ENCODE results near the gene FAM120AOS. TPM values are rescaled to one million over a fixed set of nuclear protein-coding genes. Genes with fewer than 3 reads are reported as not detected.

Gene FAM120AOS
- polyA plus RNA-seq, 2 of the 4 experiments (the other 2 are of a cell fraction), result 37.1 to 85.3 TPM

DNA sequence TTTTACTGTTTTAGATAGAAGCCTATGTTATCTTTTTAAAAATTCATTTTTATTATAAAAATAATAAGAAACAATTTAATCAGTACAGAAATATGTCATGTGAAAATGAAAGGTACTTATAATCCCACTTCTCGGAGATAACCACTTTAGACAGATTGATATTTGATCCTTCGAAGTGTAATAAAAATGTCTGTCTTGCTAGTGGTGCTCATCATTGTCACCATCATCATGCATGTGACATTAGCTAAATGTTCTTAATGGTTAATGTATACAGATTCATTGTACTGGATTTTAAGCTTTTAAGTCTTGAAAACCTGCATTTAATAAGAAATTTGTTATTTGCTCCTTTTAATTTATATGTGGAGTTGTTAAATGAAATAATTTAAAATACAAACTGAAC, 30.1 kb upstream of the FAM120AOS start:
- no peak for TF ChIP-seq EHF (CRISPR knock-in tag; IDR thresholded peaks at IDR 0.05)
- no peak for TF ChIP-seq SMC3 (IDR thresholded peaks at IDR 0.05)
- TF ChIP-seq BHLHE40 (IDR thresholded peaks at IDR 0.05; ENCODE audit: low read depth, low read length), result no peak
- no peak for TF ChIP-seq FOSL2 (IDR thresholded peaks at IDR 0.05)
- no peak for TF ChIP-seq FOSL2 (CRISPR knock-in tag; IDR thresholded peaks at IDR 0.05)
- no peak for TF ChIP-seq E2F6 (IDR thresholded peaks at IDR 0.05; ENCODE audit: borderline replicate concordance, low read depth)
- no peak for TF ChIP-seq NR3C1 (IDR thresholded peaks at IDR 0.05)
- TF ChIP-seq HEYL (CRISPR knock-in tag; IDR thresholded peaks at IDR 0.05), result no peak
- TF ChIP-seq HDAC2 (IDR thresholded peaks at IDR 0.05), result no peak
- TF ChIP-seq NPAS2 (CRISPR knock-in tag; IDR thresholded peaks at IDR 0.05; ENCODE audit: borderline replicate concordance), result no peak
- CTCF ChIA-PET, result interaction anchor here (0.6 to 2.6 kb wide), 2 partner anchors 83 to 363 kb away, joined by 3 to 7 read pairs; no protein-coding TSS in a partner anchor

DNA sequence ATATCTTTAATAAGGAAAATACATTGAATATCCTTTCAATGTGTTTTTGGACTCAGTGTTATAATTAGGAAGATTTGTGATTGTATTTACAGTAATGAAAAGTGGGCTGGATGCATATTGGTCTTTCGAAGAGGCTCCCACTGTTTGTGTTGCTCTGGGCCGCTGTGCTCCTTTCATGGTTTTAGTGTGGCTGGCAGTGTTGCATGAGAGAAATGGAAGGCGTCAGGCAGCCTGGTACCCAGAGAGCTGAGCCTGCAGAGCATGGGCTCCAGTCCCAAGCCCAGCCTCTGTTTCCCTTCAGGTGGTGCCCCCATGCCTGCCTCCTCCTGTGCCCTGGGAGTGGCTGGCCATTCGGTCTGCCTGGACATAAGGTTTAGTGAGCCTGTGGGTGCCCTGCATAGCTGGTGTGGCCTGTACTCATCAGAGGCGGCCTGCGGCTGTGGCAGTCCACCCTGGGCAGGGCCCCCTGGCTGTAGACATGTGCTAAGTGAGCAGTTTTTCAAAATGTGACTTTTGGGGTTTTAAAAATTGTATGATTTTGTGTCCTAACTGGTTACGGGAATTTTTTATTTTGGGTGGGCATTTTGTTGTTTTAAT, 27.4 kb upstream of the FAM120AOS start:
- Histone ChIP-seq H3K4me3 (no peak overlapping the region), H3K27ac (no peak overlapping the region), H3K4me2 (no peak overlapping the region), H3K9me3 (no peaks in the 10 kb centered on the region), H3K4me1 (peaks cover 6% of the 10 kb centered on the region; the same call in 2 of the 3 replicates)
- ChIA-PET POLR2A (no interaction called here), CTCF (interaction anchor here (1.4 kb wide), 1 partner anchor 17 kb away, joined by 3 read pairs; no protein-coding TSS in a partner anchor)
- no peak for FAIRE-seq
- TF ChIP-seq HOXA7 (CRISPR knock-in tag; IDR thresholded peaks at IDR 0.05), result no peak
- no peak for TF ChIP-seq SMC3 (IDR thresholded peaks at IDR 0.05)
- TF ChIP-seq, protein P1, sequence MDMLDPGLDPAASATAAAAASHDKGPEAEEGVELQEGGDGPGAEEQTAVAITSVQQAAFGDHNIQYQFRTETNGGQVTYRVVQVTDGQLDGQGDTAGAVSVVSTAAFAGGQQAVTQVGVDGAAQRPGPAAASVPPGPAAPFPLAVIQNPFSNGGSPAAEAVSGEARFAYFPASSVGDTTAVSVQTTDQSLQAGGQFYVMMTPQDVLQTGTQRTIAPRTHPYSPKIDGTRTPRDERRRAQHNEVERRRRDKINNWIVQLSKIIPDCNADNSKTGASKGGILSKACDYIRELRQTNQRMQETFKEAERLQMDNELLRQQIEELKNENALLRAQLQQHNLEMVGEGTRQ (IDR thresholded peaks at IDR 0.05), result no peak
- TF ChIP-seq ZNF302 (CRISPR knock-in tag; IDR thresholded peaks at IDR 0.05), result no peak
- no peak for TF ChIP-seq EHMT2 (IDR thresholded peaks at IDR 0.05; ENCODE audit: low read depth)
- TF ChIP-seq HES2 (IDR thresholded peaks at IDR 0.05), result no peak
- TF ChIP-seq E2F6 (IDR thresholded peaks at IDR 0.05; ENCODE audit: borderline replicate concordance, low read depth), result no peak
- no peak for TF ChIP-seq ELK1 (IDR thresholded peaks at IDR 0.05; ENCODE audit: low read depth, low read length)
- no peak for TF ChIP-seq KDM5A (IDR thresholded peaks at IDR 0.05)
- no peak for TF ChIP-seq RFX5 (IDR thresholded peaks at IDR 0.05)
- TF ChIP-seq REST (IDR thresholded peaks at IDR 0.05), result no peak
- no peak for TF ChIP-seq KDM1A (IDR thresholded peaks at IDR 0.05; ENCODE audit: low read depth)
- no peak for TF ChIP-seq ESRRA (IDR thresholded peaks at IDR 0.05; ENCODE audit: borderline replicate concordance, low read length)
- no peak for TF ChIP-seq NR3C1 (IDR thresholded peaks at IDR 0.05)
- 96% methylated on average over 7 of the region's 7 CpGs for WGBS (ENCODE audit: missing lambda C conversion rate)
- ATAC-seq, result peak; percentile 43 to 55; a peak in 3 of 6 replicates
- no peak for DNase-seq (ENCODE audit: low read depth in 1 of 2, low spot score in 1 of 2)

More for the DNA sequence above, 30.1 kb upstream of the FAM120AOS start:
- POLR2A ChIA-PET, result interaction anchor here (1.0 kb wide), 1 partner anchor 14 kb away, joined by 3 read pairs; no protein-coding TSS in a partner anchor
- H3K27ac ChIP-seq, result no peak overlapping the region
- FAIRE-seq (no peak), DNase-seq (ENCODE audit: low read depth in 1 of 2, low spot score in 1 of 2) (no peak), ATAC-seq (no peak)
- WGBS (ENCODE audit: missing lambda C conversion rate), result 94% methylated on average over 2 of the region's 2 CpGs
- peaks cover 8% of the 10 kb centered on the region for H3K4me1 ChIP-seq
- H3K4me2 ChIP-seq, result no peak overlapping the region
- H3K4me3 ChIP-seq, result no peak overlapping the region
- H3K9me3 ChIP-seq, result no peaks in the 10 kb centered on the region
